ENCODE data around the gene OR1J1. TPM values are rescaled to one million over a fixed set of nuclear protein-coding genes. Genes with fewer than 3 reads are reported as not detected.

The OR1J1 gene
- total RNA-seq, 1 donor from 2014 or later: not detected

DNA sequence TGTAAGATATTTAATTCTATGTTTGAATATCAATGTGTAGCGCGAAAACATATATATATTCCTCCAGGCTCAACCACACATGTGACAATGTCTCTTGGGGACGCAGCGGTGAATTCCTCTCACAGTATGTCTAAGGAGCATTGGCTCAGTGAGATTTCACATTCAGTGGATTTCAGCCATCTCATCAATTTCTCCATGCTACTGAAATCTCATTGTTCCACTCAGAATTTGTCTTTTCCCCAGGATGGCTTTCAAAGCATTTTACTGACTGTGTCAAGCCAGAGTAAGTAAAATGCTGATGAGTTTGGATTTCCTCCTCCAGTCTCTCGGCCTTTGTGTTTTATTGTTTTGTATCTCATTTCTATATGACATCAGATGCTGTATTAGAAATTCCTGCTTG is 1.3 kb upstream of the OR1J1 start:
- H3F3A ChIP-seq (ENCODE audit: low read depth): no peaks in the 10 kb centered on the region

DNA sequence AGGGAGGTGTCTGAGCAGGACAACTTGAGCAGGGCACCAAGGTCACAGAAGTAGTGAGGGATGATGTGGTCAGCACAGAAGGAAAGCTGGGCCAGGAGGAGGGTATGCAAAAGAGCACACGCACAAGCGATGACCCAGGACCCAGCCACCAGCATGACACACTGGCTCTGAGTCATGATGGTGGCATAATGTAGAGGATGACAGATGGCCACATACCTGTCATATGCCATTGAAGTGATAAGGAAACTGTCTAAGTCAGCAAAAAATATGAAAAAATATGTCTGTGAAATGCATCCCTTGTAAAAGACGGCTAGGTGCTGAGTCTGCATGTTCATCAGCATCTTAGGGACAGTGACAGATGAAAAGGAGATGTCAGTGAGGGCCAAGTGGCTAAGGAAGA is 380 bp downstream of the OR1J1 start:
- no peaks in the 10 kb centered on the region for H3K9me3 ChIP-seq (ENCODE audit: low read depth)
- H3K4me3 ChIP-seq: no peak overlapping the region
- H3K4me2 ChIP-seq: no peak overlapping the region
- peaks cover 9% of the 10 kb centered on the region for H3K27me3 Mint-ChIP-seq (ENCODE audit: insufficient read depth, low read depth)
- TF ChIP-seq EZH2phosphoT487 (IDR thresholded peaks at IDR 0.05): no peak
- no peak for TF ChIP-seq EZH2 (IDR thresholded peaks at IDR 0.05)
- TF ChIP-seq, protein P1, sequence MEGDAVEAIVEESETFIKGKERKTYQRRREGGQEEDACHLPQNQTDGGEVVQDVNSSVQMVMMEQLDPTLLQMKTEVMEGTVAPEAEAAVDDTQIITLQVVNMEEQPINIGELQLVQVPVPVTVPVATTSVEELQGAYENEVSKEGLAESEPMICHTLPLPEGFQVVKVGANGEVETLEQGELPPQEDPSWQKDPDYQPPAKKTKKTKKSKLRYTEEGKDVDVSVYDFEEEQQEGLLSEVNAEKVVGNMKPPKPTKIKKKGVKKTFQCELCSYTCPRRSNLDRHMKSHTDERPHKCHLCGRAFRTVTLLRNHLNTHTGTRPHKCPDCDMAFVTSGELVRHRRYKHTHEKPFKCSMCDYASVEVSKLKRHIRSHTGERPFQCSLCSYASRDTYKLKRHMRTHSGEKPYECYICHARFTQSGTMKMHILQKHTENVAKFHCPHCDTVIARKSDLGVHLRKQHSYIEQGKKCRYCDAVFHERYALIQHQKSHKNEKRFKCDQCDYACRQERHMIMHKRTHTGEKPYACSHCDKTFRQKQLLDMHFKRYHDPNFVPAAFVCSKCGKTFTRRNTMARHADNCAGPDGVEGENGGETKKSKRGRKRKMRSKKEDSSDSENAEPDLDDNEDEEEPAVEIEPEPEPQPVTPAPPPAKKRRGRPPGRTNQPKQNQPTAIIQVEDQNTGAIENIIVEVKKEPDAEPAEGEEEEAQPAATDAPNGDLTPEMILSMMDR (IDR thresholded peaks at IDR 0.05): no peak
- H3K4me1 ChIP-seq: no peaks in the 10 kb centered on the region
- H3K27me3 ChIP-seq: no peaks in the 10 kb centered on the region
- no peak overlapping the region for H3K27ac ChIP-seq
- no peak for DNase-seq (ENCODE audit: low spot score)
- H3K4me3 Mint-ChIP-seq: no peak overlapping the region
- H3K27ac Mint-ChIP-seq: no peak overlapping the region
- H2AFZ ChIP-seq (replicated peaks): no peak overlapping the region
- no peaks in the 10 kb centered on the region for H3F3A ChIP-seq (ENCODE audit: low read depth)
- H3K9ac ChIP-seq: no peak overlapping the region
- H3K79me2 ChIP-seq (ENCODE audit: low read depth): no peaks in the 10 kb centered on the region
- H3K4me1 Mint-ChIP-seq: no peaks in the 10 kb centered on the region
- no peaks in the 10 kb centered on the region for H3K36me3 Mint-ChIP-seq
- no peaks in the 10 kb centered on the region for H4K20me1 ChIP-seq (ENCODE audit: low read depth)
- no peaks in the 10 kb centered on the region for H3K36me3 ChIP-seq
- no peaks in the 10 kb centered on the region for H3K9me3 Mint-ChIP-seq

More for the DNA sequence above, 1.3 kb upstream of the OR1J1 start:
- Histone ChIP-seq H3K4me1 (no peaks in the 10 kb centered on the region), H3K36me3 (no peaks in the 10 kb centered on the region), H2AFZ (replicated peaks) (no peak overlapping the region), H3K9ac (no peak overlapping the region), H3K4me2 (no peak overlapping the region), H3K27me3 (no peaks in the 10 kb centered on the region), H3K27ac (no peak overlapping the region), H3K9me3 (ENCODE audit: low read depth) (no peaks in the 10 kb centered on the region), H3K4me3 (no peak overlapping the region), H3K79me2 (ENCODE audit: low read depth) (no peaks in the 10 kb centered on the region), H4K20me1 (ENCODE audit: low read depth) (no peaks in the 10 kb centered on the region)
- Mint-ChIP-seq H3K9me3 (no peaks in the 10 kb centered on the region), H3K27ac (no peak overlapping the region), H3K4me1 (no peaks in the 10 kb centered on the region), H3K4me3 (no peak overlapping the region), H3K27me3 (ENCODE audit: insufficient read depth, low read depth) (peaks cover 11% of the 10 kb centered on the region), H3K36me3 (no peaks in the 10 kb centered on the region)
- TF ChIP-seq, protein P1 (IDR thresholded peaks at IDR 0.05): no peak
- TF ChIP-seq EZH2 (IDR thresholded peaks at IDR 0.05): no peak
- DNase-seq (ENCODE audit: low spot score): no peak

DNA sequence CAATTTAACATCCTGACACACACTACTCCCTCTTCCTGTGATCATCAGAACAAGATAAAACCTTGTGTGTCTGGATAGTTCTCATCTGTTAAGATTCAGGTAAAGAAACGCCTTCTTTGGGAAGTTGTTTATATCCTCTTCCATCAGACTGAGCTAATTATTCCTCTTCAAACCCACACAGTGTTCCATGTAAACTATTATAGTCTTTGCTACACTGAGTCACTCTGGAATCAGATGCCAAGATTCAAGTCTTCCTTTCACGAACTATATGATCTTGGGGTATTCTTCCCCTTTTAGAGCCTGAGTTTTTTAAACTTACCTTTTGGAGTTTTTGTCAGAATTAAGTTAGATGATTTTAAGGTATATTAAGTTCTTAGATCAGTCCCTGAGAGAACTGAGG is 2.0 kb downstream of the OR1J1 start:
- H3K36me3 Mint-ChIP-seq: no peaks in the 10 kb centered on the region
- Histone ChIP-seq H3K27ac (no peak overlapping the region), H3K9ac (no peak overlapping the region), H4K20me1 (ENCODE audit: low read depth) (no peaks in the 10 kb centered on the region), H3K79me2 (ENCODE audit: low read depth) (no peaks in the 10 kb centered on the region), H3F3A (ENCODE audit: low read depth) (no peaks in the 10 kb centered on the region), H3K4me3 (no peak overlapping the region), H3K36me3 (no peaks in the 10 kb centered on the region), H3K9me3 (ENCODE audit: low read depth) (no peaks in the 10 kb centered on the region), H3K4me2 (no peak overlapping the region), H3K4me1 (no peaks in the 10 kb centered on the region), H3K27me3 (no peaks in the 10 kb centered on the region), H2AFZ (replicated peaks) (no peak overlapping the region)
- TF ChIP-seq, protein P1 (IDR thresholded peaks at IDR 0.05): no peak
- H3K27me3 Mint-ChIP-seq (ENCODE audit: insufficient read depth, low read depth): peaks cover 7% of the 10 kb centered on the region
- no peak overlapping the region for H3K4me3 Mint-ChIP-seq
- no peaks in the 10 kb centered on the region for H3K9me3 Mint-ChIP-seq
- no peaks in the 10 kb centered on the region for H3K4me1 Mint-ChIP-seq
- DNase-seq (ENCODE audit: low spot score): no peak
- H3K27ac Mint-ChIP-seq: no peak overlapping the region

DNA sequence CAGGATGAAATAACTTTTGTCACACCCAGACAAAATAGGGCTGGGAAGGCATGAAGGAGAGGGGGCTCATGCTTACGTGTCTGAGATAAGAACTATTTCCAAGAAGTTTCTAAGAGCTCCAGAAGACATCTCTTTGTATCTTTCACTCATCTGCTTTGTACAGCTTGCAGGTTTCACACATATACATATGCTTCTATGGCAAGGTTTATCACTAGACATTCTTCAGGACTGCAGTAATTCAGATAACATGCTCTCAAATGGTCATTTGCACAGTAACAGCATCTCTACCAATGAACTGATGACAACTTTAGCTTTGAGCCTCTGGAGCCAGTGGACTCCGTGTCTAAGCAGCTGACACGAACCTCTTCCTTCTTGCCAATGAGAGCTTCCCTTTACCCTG is 3.2 kb downstream of the OR1J1 start:
- Histone ChIP-seq H4K20me1 (ENCODE audit: low read depth) (no peaks in the 10 kb centered on the region), H3K27ac (no peak overlapping the region), H3K4me1 (no peaks in the 10 kb centered on the region), H2AFZ (replicated peaks) (no peak overlapping the region), H3K4me3 (no peak overlapping the region), H3K36me3 (no peaks in the 10 kb centered on the region), H3K27me3 (no peaks in the 10 kb centered on the region), H3K9ac (no peak overlapping the region), H3K79me2 (ENCODE audit: low read depth) (no peaks in the 10 kb centered on the region), H3K4me2 (no peak overlapping the region), H3F3A (ENCODE audit: low read depth) (no peaks in the 10 kb centered on the region), H3K9me3 (ENCODE audit: low read depth) (no peaks in the 10 kb centered on the region)
- no peak for DNase-seq (ENCODE audit: low spot score)
- Mint-ChIP-seq H3K27me3 (ENCODE audit: insufficient read depth, low read depth) (peaks cover 13% of the 10 kb centered on the region), H3K9me3 (peaks cover 3% of the 10 kb centered on the region), H3K4me3 (no peak overlapping the region), H3K4me1 (no peaks in the 10 kb centered on the region), H3K36me3 (peaks cover 2% of the 10 kb centered on the region), H3K27ac (no peak overlapping the region)
- TF ChIP-seq, protein P1 (IDR thresholded peaks at IDR 0.05): no peak
- TF ChIP-seq EZH2phosphoT487 (IDR thresholded peaks at IDR 0.05): no peak
- no peak for TF ChIP-seq EZH2 (IDR thresholded peaks at IDR 0.05)
